DMS 273 treated with DMSO at 0.1 percent for 48 hours (cell line): Measurements from ENCODE around the gene DECR2.
"Not testable (repeated sequence)": the region's sequence is repeated elsewhere in the genome, so short reads cannot be mapped to it uniquely, and the experiment has no call there.

Experiments used
- DNase-seq: peaks from one replicate; lab custom pipeline; 2025; lab: John Stamatoyannopoulos, UW

The DECR2 gene, protein sequence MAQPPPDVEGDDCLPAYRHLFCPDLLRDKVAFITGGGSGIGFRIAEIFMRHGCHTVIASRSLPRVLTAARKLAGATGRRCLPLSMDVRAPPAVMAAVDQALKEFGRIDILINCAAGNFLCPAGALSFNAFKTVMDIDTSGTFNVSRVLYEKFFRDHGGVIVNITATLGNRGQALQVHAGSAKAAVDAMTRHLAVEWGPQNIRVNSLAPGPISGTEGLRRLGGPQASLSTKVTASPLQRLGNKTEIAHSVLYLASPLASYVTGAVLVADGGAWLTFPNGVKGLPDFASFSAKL

DNA sequence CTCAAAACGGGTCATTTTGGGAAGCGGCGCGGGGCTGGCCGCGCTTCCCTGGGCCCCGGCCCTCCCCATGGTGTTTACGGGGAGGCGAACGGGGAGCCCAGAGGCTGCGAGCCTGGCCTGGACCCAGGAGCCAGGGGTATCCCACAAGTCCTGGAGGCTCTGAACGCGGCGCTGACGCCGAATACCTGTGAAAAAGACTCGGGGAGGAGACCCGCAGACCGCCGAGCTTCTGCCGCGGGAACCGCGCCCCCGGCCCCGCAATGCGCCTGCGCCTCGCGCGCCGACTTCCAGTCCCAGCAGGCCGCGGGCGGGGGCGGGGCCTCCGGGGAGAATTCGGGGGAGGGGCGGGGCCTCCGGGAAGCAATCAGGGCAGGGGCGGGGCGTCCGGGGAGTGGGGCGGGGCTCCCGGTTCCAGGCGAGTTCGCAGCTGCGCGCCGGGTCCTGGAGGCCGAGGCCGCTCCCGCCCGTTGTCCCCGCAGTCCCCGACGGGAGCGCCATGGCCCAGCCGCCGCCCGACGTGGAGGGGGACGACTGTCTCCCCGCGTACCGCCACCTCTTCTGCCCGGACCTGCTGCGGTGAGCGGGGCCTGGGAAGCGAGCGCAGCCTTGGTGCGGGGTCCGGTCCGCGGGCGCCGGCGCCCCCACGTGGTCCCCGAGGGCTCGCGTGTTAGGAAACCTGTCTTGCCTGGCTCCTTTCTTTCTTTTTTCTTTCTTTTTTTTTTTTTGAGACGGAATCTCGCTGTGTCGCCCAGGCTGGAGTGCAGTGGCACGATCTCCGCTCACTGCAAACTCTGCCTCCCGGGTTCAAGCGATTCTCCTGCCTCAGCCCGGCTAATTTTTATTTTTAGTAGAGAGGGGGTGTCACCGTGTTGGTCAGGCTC lies at the start of gene DECR2:
DECR2 (plus strand) TSS at position 418 of the 881 bp plus-strand sequence; CDS start at position 497, 79 bp downstream.
- DNase-seq: peak; percentile 74

DNA sequence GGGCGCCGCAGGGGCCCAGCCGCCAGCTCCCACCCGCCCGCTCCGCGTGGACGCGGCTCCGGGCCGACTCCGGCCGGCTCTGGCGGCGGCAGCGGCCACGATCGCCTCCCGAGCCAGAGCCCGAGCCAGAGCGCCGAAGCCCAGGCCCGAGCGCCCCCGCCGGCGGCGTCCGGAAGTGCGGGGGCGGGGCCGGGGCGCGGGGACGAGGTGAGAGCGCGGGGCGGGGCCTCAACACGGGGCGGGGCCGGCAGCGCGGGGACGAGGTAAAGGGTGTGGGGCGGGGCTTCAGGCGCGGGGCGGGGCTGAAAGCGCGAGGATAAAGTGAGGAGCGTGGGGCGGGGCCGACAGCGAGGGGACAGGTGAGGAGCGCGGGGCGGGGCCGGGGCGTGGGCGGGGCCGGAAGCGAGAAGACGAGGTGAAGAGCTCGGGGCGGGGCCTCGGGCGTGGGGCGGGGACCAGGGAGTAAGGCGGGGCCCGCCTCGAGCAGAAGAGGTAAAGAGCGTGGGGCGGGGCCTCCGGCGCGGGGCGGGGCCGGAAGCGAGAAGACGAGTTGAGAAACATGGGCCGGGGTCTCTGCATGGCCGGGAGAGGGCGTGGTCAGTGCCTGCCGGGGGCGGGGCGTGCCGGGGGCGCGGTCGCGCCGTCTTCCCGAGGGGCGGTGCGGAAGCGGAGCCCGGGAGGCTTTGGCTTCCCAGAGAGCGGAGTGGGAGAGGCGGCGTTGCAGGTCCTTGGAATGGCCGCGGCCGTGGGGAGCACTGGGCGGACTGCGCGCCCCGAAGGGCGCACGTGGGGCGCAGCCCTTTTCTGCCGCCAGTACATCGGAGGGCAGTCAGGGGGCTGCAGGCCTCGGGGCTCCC lies 48.9 kb upstream of the DECR2 start, which contains the start of gene AXIN1:
AXIN1 (minus strand) TSS at position 177 of the 857 bp plus-strand sequence. CDS start 5,698 bp downstream, outside the sequence.
- DNase-seq: peak; percentile 99

DNA sequence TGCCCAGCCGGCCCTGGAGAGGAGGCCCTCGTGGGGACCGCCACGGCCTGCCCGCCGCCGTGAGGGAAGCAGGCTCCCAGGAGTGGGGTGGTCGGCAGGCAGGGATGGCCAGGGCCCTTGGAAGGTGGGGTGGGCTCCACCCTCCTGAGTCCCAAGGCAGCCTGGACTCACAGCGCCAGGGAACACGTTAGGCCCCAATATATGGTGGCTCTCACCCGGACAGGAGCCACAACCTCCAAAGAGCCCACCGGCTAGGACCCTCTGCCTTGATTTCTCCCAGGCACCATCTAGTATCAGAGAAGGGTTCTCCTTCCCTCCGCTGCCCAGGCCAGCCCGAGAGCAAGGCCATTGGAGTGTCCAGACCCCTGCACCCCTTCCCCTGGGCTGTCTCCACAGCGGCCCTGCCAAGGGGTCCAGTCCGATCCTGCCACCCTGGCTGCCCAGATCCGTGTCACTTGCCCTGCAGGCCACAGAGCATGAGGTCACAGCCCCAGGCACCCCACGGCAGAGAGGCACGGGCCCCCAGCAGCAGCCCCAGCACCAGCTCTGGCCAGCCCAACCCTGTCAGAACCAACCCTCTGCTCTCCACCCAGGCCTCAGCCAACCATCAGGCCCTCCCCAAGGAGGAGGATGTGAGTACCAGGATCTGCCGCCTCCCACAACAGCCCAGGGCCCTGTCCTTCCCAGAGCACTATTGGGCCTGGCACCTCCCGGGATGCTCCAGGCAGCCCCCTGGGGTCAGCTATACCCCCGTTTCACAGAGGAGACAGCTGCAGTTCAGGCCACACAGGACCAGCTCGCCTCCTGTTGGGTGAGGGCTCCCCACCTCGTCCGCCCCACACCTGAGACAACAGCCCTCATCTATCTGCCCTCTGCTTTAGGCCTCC lies 48.0 kb upstream of the DECR2 start:
- DNase-seq: no peak

DNA sequence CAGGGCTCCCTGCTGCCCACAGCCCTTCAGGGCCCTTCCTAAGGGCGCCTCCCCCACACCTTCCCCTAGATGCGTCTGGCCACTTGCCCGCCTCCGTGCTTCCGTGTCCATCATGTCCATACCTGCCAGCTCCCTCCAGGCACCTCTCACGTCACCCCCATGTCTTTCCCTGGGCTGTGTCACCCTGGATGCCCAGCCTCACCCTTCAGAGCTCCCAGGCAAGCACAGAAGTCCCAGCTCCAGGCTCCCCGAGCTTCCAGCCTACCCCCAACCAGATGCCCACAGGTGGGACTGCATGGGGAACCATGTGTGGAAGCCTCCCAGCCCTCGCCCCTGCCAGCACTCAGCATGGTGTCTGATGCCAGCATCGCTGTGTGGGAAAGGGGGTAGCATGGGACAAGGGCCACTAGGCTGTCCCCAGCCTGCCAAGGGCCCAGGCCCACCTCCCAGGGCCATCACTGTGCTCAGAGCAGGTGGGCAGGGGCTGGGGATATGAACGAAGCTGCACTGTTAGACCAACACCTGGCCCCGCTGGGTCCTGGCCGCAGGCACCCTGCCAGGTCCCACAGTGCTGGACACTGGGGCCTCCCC lies 47.3 kb upstream of the DECR2 start:
- no peak for DNase-seq

DNA sequence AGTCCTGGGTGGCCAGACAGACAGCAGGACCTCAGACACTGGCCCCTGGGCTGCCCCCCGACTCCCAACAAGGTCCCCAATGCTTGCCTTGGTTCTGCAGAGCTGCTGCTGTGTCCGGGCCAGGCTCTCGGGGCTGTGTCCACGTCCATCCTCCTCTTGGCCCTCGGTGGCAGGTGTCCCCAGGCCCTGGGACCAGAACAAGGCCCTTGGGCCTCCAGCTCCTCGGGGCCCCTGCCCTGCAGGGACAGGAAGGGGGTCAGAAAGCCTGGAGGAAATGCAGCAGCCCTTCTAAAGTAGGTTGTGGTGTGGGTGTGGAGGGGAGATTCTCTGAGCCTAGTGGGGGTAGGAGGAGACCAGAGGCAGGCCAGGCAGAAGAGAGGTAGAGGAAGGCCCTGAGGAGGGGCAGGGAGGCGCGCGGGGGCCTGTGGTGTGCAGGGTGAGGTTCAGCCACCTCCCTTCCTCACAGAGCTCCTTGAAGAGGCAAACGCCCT lies 46.7 kb upstream of the DECR2 start:
- DNase-seq: no peak

DNA sequence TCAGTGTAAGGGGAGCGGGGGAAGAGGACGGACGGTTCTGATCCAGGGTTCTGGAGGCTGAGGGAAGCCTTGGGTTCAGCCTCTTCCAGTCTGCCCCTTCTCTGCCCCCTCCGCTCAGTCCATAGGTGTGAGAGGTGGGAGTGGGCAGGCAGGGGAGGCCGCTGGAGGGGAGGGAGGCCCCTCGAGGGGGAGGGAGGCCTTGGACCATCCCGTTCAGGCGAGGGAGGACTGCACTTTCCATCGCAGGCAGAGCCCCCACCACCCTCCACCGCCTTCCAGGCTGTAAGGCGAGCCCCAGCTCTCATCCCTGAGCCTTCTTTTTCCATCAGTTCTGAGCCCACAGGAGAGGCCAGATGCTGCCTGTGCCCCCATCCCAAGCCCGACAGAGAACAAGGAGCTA lies 44.9 kb upstream of the DECR2 start:
- DNase-seq: no peak

DNA sequence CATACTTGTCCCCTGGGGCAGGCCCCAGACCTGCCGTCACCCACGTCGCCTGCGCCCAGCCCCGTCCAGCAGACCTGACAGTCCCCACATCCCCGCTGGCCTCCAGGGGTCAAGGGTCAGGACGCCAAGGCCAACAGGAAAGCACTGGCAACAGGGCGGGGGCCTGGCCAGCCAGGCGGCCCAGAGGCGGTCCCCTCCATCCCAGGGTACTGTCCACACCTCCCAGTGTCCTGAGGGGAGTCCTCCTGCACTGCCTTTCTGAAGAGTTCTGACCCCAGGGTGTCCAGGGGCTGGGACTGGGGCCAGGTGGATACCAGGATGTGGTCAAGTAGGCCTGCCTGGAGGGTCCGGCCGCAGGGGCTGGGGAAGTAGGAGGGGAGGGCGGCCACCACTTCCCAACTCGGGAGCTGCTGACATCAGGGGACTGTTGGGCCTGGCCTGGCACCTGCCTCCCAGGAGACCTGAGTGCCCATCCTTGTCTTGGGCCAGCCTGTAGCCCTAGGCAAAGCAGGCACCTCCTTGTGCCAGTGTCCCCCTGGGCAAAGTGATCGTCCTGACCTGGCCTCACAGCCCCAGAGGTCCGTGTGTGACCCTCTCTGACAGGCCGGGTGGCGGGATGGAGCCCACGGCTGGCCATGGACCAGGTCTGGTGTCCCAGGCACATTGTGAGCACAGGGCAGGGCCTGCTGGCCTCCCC lies 42.5 kb upstream of the DECR2 start:
- DNase-seq: no peak

DNA sequence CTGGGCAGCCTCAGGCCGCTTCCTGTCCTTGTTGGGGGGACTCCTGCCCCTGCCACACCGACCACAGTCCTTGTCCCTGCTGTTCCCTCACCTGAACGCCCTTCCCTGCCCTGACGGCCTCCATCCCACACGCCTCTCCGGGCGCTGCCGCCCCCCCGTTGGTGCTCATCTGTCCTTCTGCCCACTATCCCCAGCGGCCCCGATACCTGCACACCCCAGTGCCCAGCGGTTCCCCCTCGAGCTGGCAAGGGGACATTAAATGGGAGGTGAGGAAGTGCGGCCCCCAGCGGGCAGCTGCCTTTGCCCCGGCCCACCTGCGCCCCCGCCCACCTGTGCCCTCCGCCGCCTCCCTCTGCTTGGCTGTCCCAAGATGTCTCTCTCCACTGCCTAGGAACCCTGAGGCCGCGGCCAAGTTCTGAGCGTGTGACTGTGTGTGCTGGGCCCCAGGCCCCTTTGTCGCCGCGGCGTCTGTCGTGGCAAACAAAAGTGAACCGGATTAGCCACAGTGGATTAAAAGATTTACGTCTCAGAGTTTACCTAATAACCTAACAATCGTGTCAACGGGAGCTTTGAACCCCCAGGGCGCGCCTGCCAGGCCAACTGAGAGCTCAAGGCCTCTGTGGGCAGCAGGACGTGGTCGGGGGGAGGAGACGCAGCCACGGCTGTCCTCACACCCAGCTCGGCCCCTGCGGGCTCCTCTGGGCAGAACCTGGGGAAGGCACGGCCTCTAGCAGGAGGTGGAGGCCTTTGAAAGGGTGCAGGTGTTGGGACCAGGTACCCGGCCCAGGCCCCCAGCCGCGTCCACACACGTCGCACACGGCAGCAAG lies 41.6 kb upstream of the DECR2 start:
- DNase-seq: no peak

DNA sequence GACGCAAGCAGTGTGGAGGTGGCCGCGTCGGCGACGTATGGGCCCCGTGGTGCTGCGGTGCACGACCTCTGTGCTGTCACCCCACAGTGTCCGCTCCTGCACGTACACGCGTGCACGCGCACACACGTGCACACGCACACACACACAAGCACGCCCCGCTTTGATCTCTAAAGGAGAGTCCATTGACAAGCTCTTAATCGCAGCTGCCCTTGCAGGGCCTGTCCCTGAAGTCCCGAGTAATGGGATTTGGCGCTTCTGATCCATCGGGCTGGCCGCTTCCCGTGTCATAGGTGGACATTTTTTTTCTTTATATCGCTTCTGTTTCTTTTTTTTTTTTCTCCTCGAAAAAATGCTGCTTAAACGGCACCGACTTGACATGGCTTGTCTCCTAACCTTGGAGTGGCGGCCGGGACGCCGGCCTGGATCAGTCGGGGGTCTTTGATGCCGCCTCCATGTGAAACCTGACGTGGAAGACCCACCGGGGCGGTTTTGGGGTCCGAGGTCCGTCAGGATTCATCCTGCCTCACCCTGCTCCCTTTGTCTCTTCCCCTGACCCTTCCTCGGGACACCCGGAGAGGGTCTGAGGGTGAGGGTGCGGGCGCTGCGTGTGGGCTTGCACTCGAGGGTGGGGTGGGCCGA lies 40.9 kb upstream of the DECR2 start:
- no peak for DNase-seq

DNA sequence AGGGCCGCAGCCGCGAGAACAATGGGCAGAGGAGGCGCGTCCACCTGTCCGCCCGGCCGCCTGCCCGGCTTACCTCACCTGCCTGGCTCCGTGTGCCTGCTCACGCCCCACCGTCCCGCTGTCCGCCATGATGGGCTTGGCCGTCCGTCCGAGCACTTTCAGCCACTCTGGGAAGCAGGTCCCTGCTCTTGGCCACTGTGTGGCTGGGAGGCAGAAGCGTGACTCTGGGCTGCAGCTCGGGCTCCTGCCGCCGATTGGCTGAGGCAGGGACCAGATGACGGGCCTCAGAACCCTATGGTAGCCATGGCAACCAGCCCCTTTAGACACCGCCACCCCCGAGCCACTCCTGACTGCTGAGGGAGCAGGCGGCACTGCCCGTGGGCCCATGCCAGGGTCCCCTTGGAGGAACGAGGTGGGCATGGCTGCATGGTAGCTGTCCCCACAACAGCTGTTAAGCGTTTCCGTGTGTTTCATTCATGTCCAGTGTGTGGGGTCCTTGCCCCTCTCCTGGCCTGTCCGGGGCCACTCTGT lies 40.3 kb upstream of the DECR2 start:
- DNase-seq: no peak

DNA sequence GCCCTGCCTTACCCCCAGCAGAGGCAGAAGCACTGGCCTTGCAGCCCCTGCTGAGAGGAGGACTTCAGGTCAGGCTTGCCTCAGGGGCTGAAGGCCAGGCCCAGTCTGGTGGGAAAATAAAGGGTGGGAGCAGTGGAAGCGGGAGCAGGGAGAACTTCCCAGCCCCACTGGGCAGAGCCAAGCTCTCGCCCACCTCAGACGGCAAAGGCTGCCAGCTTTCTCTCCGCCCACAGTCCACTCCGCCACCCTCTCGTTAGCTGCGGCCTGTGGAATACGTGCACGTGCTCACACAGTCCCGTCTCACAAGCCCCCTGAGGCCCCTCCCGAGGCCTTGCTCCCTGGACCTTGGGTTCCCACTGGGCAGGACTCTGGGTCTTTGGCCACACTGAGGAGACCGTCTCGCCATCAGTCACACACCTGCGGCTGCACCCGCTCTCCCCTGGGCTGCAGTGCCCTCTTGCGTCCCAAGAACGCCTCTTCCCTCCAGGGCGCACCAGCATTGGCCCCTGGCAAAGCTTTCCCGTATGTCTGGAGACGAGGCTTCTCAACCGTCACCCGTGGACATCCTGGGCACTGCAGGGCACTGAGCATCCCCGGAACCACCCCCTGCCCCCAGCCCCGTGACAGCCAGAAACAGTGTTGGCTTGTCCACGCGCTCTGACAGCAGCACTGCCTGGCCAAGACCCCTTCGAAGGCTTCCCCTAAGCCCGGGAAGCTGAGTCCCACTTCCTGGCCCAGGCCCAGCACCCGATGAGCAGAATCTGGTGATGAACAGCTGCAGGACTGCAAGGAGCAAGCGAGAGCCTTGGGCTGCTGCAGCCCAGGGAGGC lies 39.6 kb upstream of the DECR2 start:
- DNase-seq: peak; percentile 33

DNA sequence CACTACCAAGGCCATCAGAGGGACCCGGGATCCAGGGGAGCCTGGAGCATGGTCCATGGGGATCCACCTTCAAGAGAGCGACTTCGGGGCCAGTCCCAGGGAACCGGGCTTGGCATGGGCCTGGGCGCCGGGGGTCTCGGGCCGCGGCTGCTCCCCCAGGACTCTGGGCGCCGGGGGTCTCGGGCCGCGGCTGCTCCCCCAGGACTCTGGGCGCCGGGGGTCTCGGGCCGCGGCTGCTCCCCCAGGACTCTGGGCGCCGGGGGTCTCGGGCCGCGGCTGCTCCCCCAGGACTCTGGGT lies 39.0 kb upstream of the DECR2 start:
- not testable (repeated sequence) for DNase-seq

DNA sequence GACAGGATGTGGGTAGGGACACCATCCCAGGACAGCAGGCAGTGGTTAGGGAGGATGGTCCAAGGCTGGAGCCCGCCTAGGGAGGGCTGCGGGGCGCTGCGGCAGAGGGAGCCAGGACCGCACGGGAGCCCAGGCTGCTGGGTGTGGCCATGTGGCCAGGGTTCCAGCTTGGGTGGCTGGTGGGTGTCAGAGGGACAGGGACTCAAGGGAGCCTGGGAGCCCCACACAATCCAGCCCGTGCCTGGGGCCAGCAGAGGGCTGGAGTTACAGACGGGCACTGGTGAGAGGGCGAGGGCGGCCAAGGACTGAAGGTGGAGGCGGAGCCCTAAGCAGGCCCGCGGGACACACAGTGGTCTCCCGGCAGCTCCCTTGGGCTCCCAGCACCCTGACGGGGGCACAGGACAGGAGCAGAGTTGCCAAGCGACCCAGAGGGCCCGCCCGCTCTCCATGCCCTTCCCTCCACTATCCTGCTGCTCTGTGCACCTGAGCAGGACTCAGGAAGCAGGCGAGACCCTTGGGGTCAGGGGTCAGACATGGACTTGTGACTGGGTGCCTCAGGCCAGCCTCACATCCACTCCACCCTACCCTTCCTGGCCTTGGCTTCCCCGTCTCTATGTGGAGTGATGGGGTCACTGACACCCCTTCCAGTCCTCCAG lies 38.4 kb upstream of the DECR2 start:
- DNase-seq: no peak

DNA sequence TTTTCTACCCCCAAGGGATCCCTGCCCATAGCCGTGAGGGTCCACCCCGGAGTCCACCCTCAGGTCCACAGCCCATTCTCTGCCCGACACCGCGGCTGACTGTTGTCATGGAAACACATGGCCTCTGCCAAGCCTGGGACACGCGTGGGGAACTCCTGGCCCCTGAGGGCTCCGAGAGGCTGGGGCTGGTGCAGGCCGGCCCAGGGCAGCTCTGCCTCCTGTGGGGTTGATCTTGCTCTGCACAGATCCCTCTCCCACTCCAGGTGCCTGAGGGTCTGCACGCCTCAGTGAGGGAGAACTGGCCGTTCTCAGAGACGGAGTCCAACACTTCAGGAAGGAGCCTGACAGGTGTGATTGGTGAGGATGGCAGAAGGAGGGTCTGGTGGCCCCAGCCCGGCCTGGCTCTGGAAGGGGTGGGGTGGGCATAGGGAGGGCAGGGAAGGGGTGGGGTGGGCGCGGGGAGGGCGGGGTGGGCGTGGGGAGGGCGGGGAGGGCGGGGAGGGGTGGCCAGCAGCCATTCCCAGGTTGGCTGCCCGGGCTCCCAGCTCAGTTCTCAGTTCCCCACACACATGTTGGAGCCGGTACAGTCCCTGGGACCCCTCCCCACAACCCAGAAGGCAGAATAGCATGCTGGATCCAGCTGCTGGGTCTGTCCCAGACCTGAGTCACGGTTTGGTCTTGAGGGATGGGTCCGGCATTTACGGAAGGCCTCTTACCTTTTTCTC lies 37.8 kb upstream of the DECR2 start:
- no peak for DNase-seq

DNA sequence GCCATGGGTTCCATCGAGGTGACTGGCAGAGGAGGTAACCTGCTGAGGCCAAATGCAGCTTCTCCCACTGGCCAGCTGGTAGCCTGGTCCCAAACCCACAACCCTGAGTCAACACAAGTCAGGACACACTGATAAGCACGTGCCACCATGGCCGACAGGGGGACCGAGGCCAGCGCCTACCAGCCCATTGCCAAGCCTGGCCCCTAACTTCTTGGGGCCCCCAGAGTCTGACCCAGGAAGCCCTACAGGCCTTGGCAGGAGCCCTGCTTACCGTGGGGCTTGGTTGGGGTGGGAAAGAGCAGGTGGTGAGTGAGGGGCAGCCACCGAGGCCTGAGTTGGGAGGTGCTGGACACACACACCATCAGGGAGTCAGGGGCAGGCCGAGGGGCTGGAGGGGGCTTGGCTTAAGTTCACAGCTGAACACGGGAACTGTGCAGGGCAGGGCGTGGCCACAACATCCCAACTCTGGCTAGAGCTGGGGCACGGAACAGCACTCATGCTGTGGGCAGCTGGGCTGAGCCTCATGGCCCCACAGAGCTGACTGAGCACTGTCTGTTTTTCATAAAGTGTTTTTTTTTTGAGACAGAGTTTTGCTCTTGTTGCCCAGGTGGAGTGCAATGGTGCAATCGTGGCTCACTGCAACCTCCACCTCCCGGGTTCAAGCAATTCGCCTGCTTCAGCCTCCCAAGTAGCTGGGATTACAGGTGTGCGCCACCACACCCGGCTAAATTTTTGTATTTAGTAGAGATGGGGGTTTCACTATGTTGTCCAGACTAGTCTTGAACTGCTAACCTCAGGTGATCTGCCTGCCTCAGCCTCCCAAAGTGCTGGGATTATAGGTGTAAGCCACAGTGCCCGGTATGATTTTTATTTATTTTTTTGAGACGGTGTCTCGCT lies 36.8 kb upstream of the DECR2 start:
- no peak for DNase-seq
